ENCODE data around the gene ITGBL1.

The ITGBL1 gene

GRCh38 chr13:101576455-101576854 is 124.0 kb downstream of the ITGBL1 start:
- TF ChIP-seq POLR2A (IDR thresholded peaks at IDR 0.05; ENCODE audit: low read length) (no peak), GATA1 (IDR thresholded peaks at IDR 0.05; ENCODE audit: low read depth, low read length) (no peak)
- no peak for DNase-seq

GRCh38 chr13:101576977-101577376 is 124.5 kb downstream of the ITGBL1 start:
- DNase-seq = no peak

GRCh38 chr13:101579281-101579802 is 126.9 kb downstream of the ITGBL1 start:
- peak; percentile 18 to 21 for DNase-seq
- TF ChIP-seq GATA1 (IDR thresholded peaks at IDR 0.05; ENCODE audit: low read depth, low read length) (no peak), POLR2A (IDR thresholded peaks at IDR 0.05; ENCODE audit: low read length) (no peak)

More at GRCh38 chr13:101576977-101577376, 124.5 kb downstream of the ITGBL1 start:
- TF ChIP-seq GATA1 (IDR thresholded peaks at IDR 0.05; ENCODE audit: low read depth, low read length) = no peak
- TF ChIP-seq POLR2A (IDR thresholded peaks at IDR 0.05; ENCODE audit: low read length) = no peak

GRCh38 chr13:101584331-101584730 is 131.9 kb downstream of the ITGBL1 start:
- TF ChIP-seq GATA1 (IDR thresholded peaks at IDR 0.05; ENCODE audit: low read depth, low read length) = no peak
- DNase-seq = peak; percentile 11 to 13

- TF ChIP-seq GATA1 (IDR thresholded peaks at IDR 0.05; ENCODE audit: low read depth, low read length) (no peak), POLR2A (IDR thresholded peaks at IDR 0.05; ENCODE audit: low read length) (no peak)
- no peak for DNase-seq
Observed at GRCh38 chr13:101590479-101590878, 138.0 kb downstream of the ITGBL1 start.

- TF ChIP-seq GATA1 (IDR thresholded peaks at IDR 0.05; ENCODE audit: low read depth, low read length) (no peak), POLR2A (IDR thresholded peaks at IDR 0.05; ENCODE audit: low read length) (no peak)
- DNase-seq = no peak
Observed at GRCh38 chr13:101594936-101595335, 142.5 kb downstream of the ITGBL1 start.

GRCh38 chr13:101596803-101597202 is 144.3 kb downstream of the ITGBL1 start:
- no peak for DNase-seq
- TF ChIP-seq POLR2A (IDR thresholded peaks at IDR 0.05; ENCODE audit: low read length) = no peak
- no peak for TF ChIP-seq GATA1 (IDR thresholded peaks at IDR 0.05; ENCODE audit: low read depth, low read length)

GRCh38 chr13:101611491-101612475 is 159.3 kb downstream of the ITGBL1 start:
- peak; percentile 6 to 20 for DNase-seq
- no peak for TF ChIP-seq POLR2A (IDR thresholded peaks at IDR 0.05; ENCODE audit: low read length)
- TF ChIP-seq GATA1 (IDR thresholded peaks at IDR 0.05; ENCODE audit: low read depth, low read length) = no peak

- TF ChIP-seq POLR2A (IDR thresholded peaks at IDR 0.05; ENCODE audit: low read length) (peak; percentile 31), GATA1 (IDR thresholded peaks at IDR 0.05; ENCODE audit: low read depth, low read length) (no peak)
- DNase-seq = peak; percentile 94 to 98
Observed at GRCh38 chr13:101612735-101613134, 160.3 kb downstream of the ITGBL1 start.

- TF ChIP-seq GATA1 (IDR thresholded peaks at IDR 0.05; ENCODE audit: low read depth, low read length) (no peak), POLR2A (IDR thresholded peaks at IDR 0.05; ENCODE audit: low read length) (no peak)
- no peak for DNase-seq
Observed at GRCh38 chr13:101614491-101614890, 162.0 kb downstream of the ITGBL1 start.

GRCh38 chr13:101618440-101619187 is 166.1 kb downstream of the ITGBL1 start:
- no peak for TF ChIP-seq POLR2A (IDR thresholded peaks at IDR 0.05; ENCODE audit: low read length)
- TF ChIP-seq GATA1 (IDR thresholded peaks at IDR 0.05; ENCODE audit: low read depth, low read length) = no peak

GRCh38 chr13:101621099-101621498 is 168.6 kb downstream of the ITGBL1 start:
- DNase-seq = no peak

More at GRCh38 chr13:101618440-101619187, 166.1 kb downstream of the ITGBL1 start:
- peak in 1 of 2 experiments; percentile 4 for DNase-seq

GRCh38 chr13:101623470-101624209 is 171.2 kb downstream of the ITGBL1 start:
- no peak for DNase-seq
- no peak for TF ChIP-seq GATA1 (IDR thresholded peaks at IDR 0.05; ENCODE audit: low read depth, low read length)
- no peak for TF ChIP-seq POLR2A (IDR thresholded peaks at IDR 0.05; ENCODE audit: low read length)

More at GRCh38 chr13:101621099-101621498, 168.6 kb downstream of the ITGBL1 start:
- no peak for TF ChIP-seq POLR2A (IDR thresholded peaks at IDR 0.05; ENCODE audit: low read length)
- TF ChIP-seq GATA1 (IDR thresholded peaks at IDR 0.05; ENCODE audit: low read depth, low read length) = no peak

Data from erythroblast (primary cell).